K562 (cell line): Measurements from ENCODE around the gene VWA3B. TPM values are rescaled to one million over a fixed set of nuclear protein-coding genes. Genes with fewer than 3 reads are reported as not detected.
A peak's percentile ranks its signal among the peaks of the same experiment; 100 is the strongest.

Experiments
- ATAC-seq: fragments of 200-7000 bp; cut with Tn5 transposase; 3 replicates; pipeline ENCODE4 v1.9.1; 2020; ENCODE audit warnings: moderate library complexity
- BruUV-seq: library from RNA; stranded (reverse); fragments of 400-500 nt; replicated peaks from 2 replicates; lab custom pipeline; 2021; lab: Mats Ljungman, UMichigan
- CTCF ChIA-PET: fragments of 300-600 bp; formaldehyde crosslinking; extraction: SDS; loops from one replicate; lab custom pipeline; 2021; ENCODE audit warnings: low intra/inter-chr PET ratio; lab: Yijun Ruan, JAX
- POLR2A ChIA-PET: fragments of 300-600, 350-650 bp; sonication (Branson Sonifier 250); formaldehyde crosslinking; extraction: SDS; loops from one replicate; lab custom pipeline; 2021; ENCODE audit warnings: antibody characterized with exemption, inconsistent platforms; lab: Yijun Ruan, JAX
- DNase-seq, 4 experiments: peaks; one replicate each; pipeline versions ENCODE4 v3.0.0 to v3.0.0-alpha.2; 2011 to 2018; ENCODE audit warnings: low spot score in 3 of 4, mixed read lengths in 3 of 4; ENCODE audit errors: extremely low read depth in 1 of 4
- FAIRE-seq: peaks from 2 replicates; lab custom pipeline; 2011; peaks lifted over from hg19 to GRCh38; lab: Jason Lieb, UNC
- H2AFZ ChIP-seq: 2 replicates; pipeline ENCODE4 v1.6.0; 2011; ENCODE audit warnings: low read depth, low read length, control low read depth, inconsistent platforms
- H3K27ac ChIP-seq: fragments of 200-600 bp; 3 replicates; pipeline ENCODE4 v1.8.0; 2011; ENCODE audit warnings: low read depth, mild to moderate bottlenecking, control low read depth, inconsistent platforms, low read length, moderate library complexity, mixed read lengths; ENCODE audit errors: extremely low read depth
- H3K27me3 ChIP-seq, 2 experiments: fragments of 300-600 bp in 1 of 2; 2 replicates in 1 of 2; 3 replicates in 1 of 2; pipeline versions ENCODE4 v1.6.0 to v1.8.0; 2011; ENCODE audit warnings: inconsistent platforms in 2 of 2, low read length in 2 of 2, mild to moderate bottlenecking in 1 of 2, mixed read lengths in 1 of 2, moderate library complexity in 1 of 2; ENCODE audit not compliant: control insufficient read depth in 2 of 2, insufficient read depth in 2 of 2
- H3K36me3 ChIP-seq: fragments of 300-600 bp; 3 replicates; pipeline ENCODE4 v1.8.0; 2011; ENCODE audit warnings: mild to moderate bottlenecking, low read length, inconsistent platforms; ENCODE audit not compliant: control insufficient read depth, insufficient read depth
- H3K4me1 ChIP-seq, 2 experiments: fragments of 200-600 bp in 1 of 2; replicated peaks in 1 of 2; 2 replicates in 1 of 2; 3 replicates in 1 of 2; pipeline versions ENCODE4 v1.5.1 to v1.8.0; 2011; ENCODE audit warnings: inconsistent platforms in 2 of 2, low read length in 2 of 2, mild to moderate bottlenecking in 1 of 2, mixed read lengths in 1 of 2, moderate library complexity in 1 of 2; ENCODE audit not compliant: control insufficient read depth in 2 of 2, insufficient read depth in 2 of 2
- H3K4me2 ChIP-seq: 2 replicates; pipeline ENCODE4 v1.6.1; 2011; ENCODE audit warnings: low read length, control low read depth, inconsistent platforms, mixed read lengths; ENCODE audit not compliant: insufficient read depth
- H3K4me3 ChIP-seq: fragments of 200-600 bp; sonication (generic), shearing (Covaris generic); 2 replicates; pipeline ENCODE4 v1.5.1; 2016; ENCODE audit warnings: control low read depth, inconsistent platforms
- H3K79me2 ChIP-seq: fragments of 200-600 bp; 3 replicates; pipeline ENCODE4 v1.8.0; 2011; ENCODE audit warnings: low read length, inconsistent platforms; ENCODE audit not compliant: control insufficient read depth, insufficient read depth
- H3K9ac ChIP-seq, 2 experiments: 2 replicates each; pipeline versions ENCODE4 v1.6.0 to v1.6.1; 2011; ENCODE audit warnings: low read depth in 2 of 2, low read length in 2 of 2, control low read depth in 1 of 2, inconsistent platforms in 1 of 2, mild to moderate bottlenecking in 1 of 2, mixed read lengths in 1 of 2; ENCODE audit not compliant: insufficient read depth in 1 of 2
- H3K9me1 ChIP-seq: one replicate; pipeline ENCODE4 v1.6.0; 2011; ENCODE audit warnings: inconsistent platforms, mild to moderate bottlenecking, low read length, moderate library complexity; ENCODE audit not compliant: control insufficient read depth, insufficient read depth
- H3K9me3 ChIP-seq: replicated peaks from 2 replicates; pipeline ENCODE4 v1.5.1; 2011; ENCODE audit warnings: low read depth, low read length, inconsistent platforms; ENCODE audit not compliant: control insufficient read depth, insufficient read depth
- H4K20me1 ChIP-seq: replicated peaks from 2 replicates; pipeline ENCODE4 v1.6.1; 2011; ENCODE audit warnings: low read length, inconsistent platforms, mixed read lengths; ENCODE audit not compliant: control insufficient read depth, insufficient read depth
- CBX1 ChIP-seq: sonication (generic); IDR thresholded peaks from 2 replicates; pipeline ENCODE4 v1.6.1; 2016; ENCODE audit warnings: antibody characterized with exemption, low read depth, mild to moderate bottlenecking
- RERE ChIP-seq: sonication (generic); formaldehyde crosslinking; IDR thresholded peaks from 2 replicates; pipeline ENCODE4 v1.8.0; 2023; ENCODE audit warnings: missing genetic modification reagents, mild to moderate bottlenecking, borderline replicate concordance
- SPI1 ChIP-seq: IDR thresholded peaks from 2 replicates; pipeline ENCODE4 v1.6.1; 2011; ENCODE audit warnings: low read depth, low read length, control low read depth, borderline replicate concordance
- ZNF586 ChIP-seq: fragments of 450-650 bp; formaldehyde crosslinking; conservative IDR thresholded peaks from 2 replicates; pipeline ENCODE4 v1.4.0; 2020; ENCODE audit warnings: mild to moderate bottlenecking, moderate library complexity
- WGBS: fragments of 100-300 bp; shearing (Covaris generic); methylation state at CpG from one replicate; pipeline ENCODE4 v1.1.6; 2016; ENCODE audit warnings: low coverage, mixed read lengths; ENCODE audit not compliant: insufficient coverage; ENCODE audit errors: missing lambda C conversion rate; 5-methylcytosine and 5-hydroxymethylcytosine counted together
- in situ Hi-C: fragments of 300-500 bp; cut with MboI; formaldehyde crosslinking; loops from 4 replicates; pipeline ENCODE4 v1.15.0; 2018; ENCODE audit warnings: inconsistent platforms, mixed read lengths
- intact Hi-C: fragments of 100-400 bp; cut with micrococcal nuclease; formaldehyde crosslinking; loops from 2 replicates; pipeline ENCODE4 v1.14.2; 2022
- polyA plus RNA-seq, 8 experiments: library from polyadenylated mRNA; depleted of rRNA in 4 of 8; stranded (reverse) in 5 of 8; unstranded in 3 of 8; fragments of >200 nt; fragmentation: Nextera tagmentation in 2 of 8; fragmentation: Illumina TruSeq in 1 of 8; extraction: Ambion mirVana in 2 of 8; extraction: Trizol in 1 of 8; gene quantifications; 2 replicates each; pipeline versions ENCODE4 v1.2.1 to v1.2.3, GENCODE V29; 2011 to 2014; ENCODE audit warnings: inconsistent platforms in 1 of 8, missing spikeins in 1 of 8
- total RNA-seq, 7 experiments: library from RNA; depleted of rRNA in 6 of 7; stranded (reverse); fragments of >200 nt in 6 of 7; fragmentation: Illumina TruSeq in 2 of 7; extraction: Trizol in 2 of 7; gene quantifications; 2 replicates each; pipeline versions ENCODE4 v1.2.1 to v1.2.3, GENCODE V29; 2011 to 2021; ENCODE audit warnings: low replicate concordance in 1 of 7

Gene VWA3B
- total and polyA plus RNA-seq, 9 of the 15 experiments (the other 6 are each of a cell fraction or from before 2014, with no cell fraction given), result not detected

- ChIA-PET CTCF (no interaction called here), POLR2A (no interaction called here)
- H2AFZ ChIP-seq, result no peak overlapping the region
- DNase-seq, result no peak
- no peak overlapping the region for H3K4me3 ChIP-seq
- TF ChIP-seq CBX1 (no peak), RERE (CRISPR knock-in tag) (no peak), ZNF586 (no peak), SPI1 (0 out of 2 replicates have a peak, but pooled peaks have one; percentile 11)
- H3K9me3 ChIP-seq, result no peaks in the 10 kb centered on the region
- no peaks in the 10 kb centered on the region for H3K4me1 ChIP-seq
- no TSS peak for BruUV-seq
- H3K27ac ChIP-seq, result no peak overlapping the region
- no peak for FAIRE-seq
- H3K4me2 ChIP-seq, result no peak overlapping the region
- WGBS, result 0% methylated on average over 2 of the region's 2 CpGs
- no peak overlapping the region for H3K9ac ChIP-seq
- H3K36me3 ChIP-seq, result no peaks in the 10 kb centered on the region
- H3K79me2 ChIP-seq, result no peaks in the 10 kb centered on the region
- in situ Hi-C loops (no loop called here), intact Hi-C loops (no loop called here)
- H4K20me1 ChIP-seq, result no peaks in the 10 kb centered on the region
- H3K9me1 ChIP-seq, result no peaks in the 10 kb centered on the region
- peaks cover 0 to 6% of the 10 kb centered on the region in 2 experiments; a peak in 3 of 5 replicates for H3K27me3 ChIP-seq
- ATAC-seq, result no peak
Measured at GRCh38 chr2:98078701-98079100, 8.3 kb upstream of the VWA3B start.
